Ishikawa (cell line): ENCODE results near the gene VPS41.

ENCODE experiments used
- CEBPB ChIP-seq: IDR thresholded peaks from 2 replicates; pipeline ENCODE4 v1.6.1; 2012
- CREB1 ChIP-seq: IDR thresholded peaks from 2 replicates; pipeline ENCODE4 v1.6.1; 2012; ENCODE audit warnings: low read depth
- EGR1 ChIP-seq: IDR thresholded peaks from 2 replicates; pipeline ENCODE4 v1.6.1; 2012
- EP300 ChIP-seq: IDR thresholded peaks from 2 replicates; pipeline ENCODE4 v1.6.1; 2012; ENCODE audit warnings: borderline replicate concordance
- FOXM1 ChIP-seq: IDR thresholded peaks from 2 replicates; pipeline ENCODE4 v1.6.1; 2012; ENCODE audit warnings: low read depth, borderline replicate concordance
- MAX ChIP-seq: IDR thresholded peaks from 2 replicates; pipeline ENCODE4 v1.6.1; 2012
- NFIC ChIP-seq: IDR thresholded peaks from 2 replicates; pipeline ENCODE4 v1.6.1; 2012
- RAD21 ChIP-seq: IDR thresholded peaks from 2 replicates; pipeline ENCODE4 v1.6.1; 2012; ENCODE audit warnings: low read depth
- TAF1 ChIP-seq: IDR thresholded peaks from 2 replicates; pipeline ENCODE4 v1.6.1; 2012; ENCODE audit warnings: low read depth, mild to moderate bottlenecking
- TCF12 ChIP-seq: IDR thresholded peaks from 2 replicates; pipeline ENCODE4 v1.6.1; 2012; ENCODE audit warnings: low read depth
- TEAD4 ChIP-seq: IDR thresholded peaks from 2 replicates; pipeline ENCODE4 v1.6.1; 2012
- YY1 ChIP-seq: IDR thresholded peaks from 2 replicates; pipeline ENCODE4 v1.6.1; 2012; ENCODE audit warnings: low read depth
- ZBTB7A ChIP-seq: IDR thresholded peaks from 2 replicates; pipeline ENCODE4 v1.6.1; 2012; ENCODE audit warnings: low read depth
- TF ChIP-seq, protein P1 (sequence below): IDR thresholded peaks from 2 replicates; pipeline ENCODE4 v1.6.1; 2012; ENCODE audit warnings: low read depth, mild to moderate bottlenecking
- TF ChIP-seq, protein P2 (sequence below): IDR thresholded peaks from 2 replicates; pipeline ENCODE4 v1.6.1; 2012

Gene VPS41

DNA sequence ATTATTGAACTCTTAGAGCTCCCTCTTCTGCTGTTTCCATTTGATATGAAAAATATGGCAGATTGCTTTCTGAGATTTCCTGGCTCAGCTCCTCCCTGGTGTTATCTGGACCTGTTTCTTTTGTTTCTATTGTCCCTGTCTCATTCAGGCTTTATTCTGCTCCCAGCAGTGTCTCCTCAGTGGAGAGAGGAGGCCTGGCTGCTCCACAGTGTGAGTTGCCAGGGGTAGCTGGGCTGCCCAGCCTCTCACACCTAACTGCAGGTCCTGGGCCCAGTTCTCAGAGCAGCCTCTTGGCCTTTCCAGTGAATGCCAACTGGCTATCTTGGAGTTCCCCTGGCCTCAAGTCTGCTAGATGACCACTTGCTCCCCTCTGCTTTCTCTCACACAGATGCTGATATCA, 127.0 kb downstream of the VPS41 start:
- TF ChIP-seq, protein P1, sequence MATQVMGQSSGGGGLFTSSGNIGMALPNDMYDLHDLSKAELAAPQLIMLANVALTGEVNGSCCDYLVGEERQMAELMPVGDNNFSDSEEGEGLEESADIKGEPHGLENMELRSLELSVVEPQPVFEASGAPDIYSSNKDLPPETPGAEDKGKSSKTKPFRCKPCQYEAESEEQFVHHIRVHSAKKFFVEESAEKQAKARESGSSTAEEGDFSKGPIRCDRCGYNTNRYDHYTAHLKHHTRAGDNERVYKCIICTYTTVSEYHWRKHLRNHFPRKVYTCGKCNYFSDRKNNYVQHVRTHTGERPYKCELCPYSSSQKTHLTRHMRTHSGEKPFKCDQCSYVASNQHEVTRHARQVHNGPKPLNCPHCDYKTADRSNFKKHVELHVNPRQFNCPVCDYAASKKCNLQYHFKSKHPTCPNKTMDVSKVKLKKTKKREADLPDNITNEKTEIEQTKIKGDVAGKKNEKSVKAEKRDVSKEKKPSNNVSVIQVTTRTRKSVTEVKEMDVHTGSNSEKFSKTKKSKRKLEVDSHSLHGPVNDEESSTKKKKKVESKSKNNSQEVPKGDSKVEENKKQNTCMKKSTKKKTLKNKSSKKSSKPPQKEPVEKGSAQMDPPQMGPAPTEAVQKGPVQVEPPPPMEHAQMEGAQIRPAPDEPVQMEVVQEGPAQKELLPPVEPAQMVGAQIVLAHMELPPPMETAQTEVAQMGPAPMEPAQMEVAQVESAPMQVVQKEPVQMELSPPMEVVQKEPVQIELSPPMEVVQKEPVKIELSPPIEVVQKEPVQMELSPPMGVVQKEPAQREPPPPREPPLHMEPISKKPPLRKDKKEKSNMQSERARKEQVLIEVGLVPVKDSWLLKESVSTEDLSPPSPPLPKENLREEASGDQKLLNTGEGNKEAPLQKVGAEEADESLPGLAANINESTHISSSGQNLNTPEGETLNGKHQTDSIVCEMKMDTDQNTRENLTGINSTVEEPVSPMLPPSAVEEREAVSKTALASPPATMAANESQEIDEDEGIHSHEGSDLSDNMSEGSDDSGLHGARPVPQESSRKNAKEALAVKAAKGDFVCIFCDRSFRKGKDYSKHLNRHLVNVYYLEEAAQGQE = no peak
- TF ChIP-seq EP300 = no peak
- no peak for TF ChIP-seq YY1
- TF ChIP-seq ZBTB7A = no peak
- TF ChIP-seq CEBPB = no peak
- TF ChIP-seq MAX = no peak
- no peak for TF ChIP-seq FOXM1
- TF ChIP-seq TAF1 = no peak
- no peak for TF ChIP-seq CREB1
- TF ChIP-seq, protein P2, sequence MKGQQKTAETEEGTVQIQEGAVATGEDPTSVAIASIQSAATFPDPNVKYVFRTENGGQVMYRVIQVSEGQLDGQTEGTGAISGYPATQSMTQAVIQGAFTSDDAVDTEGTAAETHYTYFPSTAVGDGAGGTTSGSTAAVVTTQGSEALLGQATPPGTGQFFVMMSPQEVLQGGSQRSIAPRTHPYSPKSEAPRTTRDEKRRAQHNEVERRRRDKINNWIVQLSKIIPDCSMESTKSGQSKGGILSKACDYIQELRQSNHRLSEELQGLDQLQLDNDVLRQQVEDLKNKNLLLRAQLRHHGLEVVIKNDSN = no peak
- no peak for TF ChIP-seq TEAD4
- TF ChIP-seq NFIC = no peak
- TF ChIP-seq EGR1 = no peak

- TF ChIP-seq YY1 (no peak), RAD21 (no peak), NFIC (no peak), CEBPB (no peak), EP300 (no peak), TAF1 (no peak), CREB1 (no peak)
- TF ChIP-seq, protein P1 = no peak
Observed at GRCh38 chr7:38777609-38778008, 131.4 kb downstream of the VPS41 start.

DNA sequence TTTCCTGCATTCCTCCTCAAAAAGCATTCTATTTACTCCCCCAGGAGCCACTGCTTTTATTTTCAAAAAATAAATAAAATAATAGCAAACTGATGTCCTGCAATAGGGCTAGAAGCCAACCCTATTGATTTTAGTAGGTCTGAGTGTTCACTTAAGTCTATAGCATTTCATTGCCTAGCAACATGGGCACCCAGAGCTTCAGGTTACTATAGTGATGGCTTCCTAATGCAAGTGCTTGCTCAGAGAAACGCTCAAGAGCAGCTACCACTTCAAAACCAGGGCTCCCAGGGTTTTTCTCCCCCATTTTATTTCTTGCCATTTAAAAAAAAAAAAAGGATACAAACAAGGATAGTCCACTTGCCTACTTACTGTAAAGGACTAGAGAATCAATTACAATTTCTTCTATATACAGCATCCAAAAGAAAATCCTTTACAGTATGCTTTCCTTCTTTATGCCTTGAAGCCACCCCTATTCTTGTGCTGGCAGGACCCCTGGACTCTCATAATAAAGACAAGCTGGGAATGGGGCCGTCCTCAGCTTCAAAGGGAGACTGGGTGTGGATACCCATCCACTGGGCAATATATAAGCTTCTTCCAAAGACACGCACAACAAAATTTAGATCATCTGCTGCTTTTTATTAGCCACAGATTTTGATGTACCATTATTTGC, 133.3 kb downstream of the VPS41 start:
- TF ChIP-seq YY1 (no peak), TEAD4 (no peak), CREB1 (no peak), TAF1 (no peak), NFIC (no peak), FOXM1 (no peak)

DNA sequence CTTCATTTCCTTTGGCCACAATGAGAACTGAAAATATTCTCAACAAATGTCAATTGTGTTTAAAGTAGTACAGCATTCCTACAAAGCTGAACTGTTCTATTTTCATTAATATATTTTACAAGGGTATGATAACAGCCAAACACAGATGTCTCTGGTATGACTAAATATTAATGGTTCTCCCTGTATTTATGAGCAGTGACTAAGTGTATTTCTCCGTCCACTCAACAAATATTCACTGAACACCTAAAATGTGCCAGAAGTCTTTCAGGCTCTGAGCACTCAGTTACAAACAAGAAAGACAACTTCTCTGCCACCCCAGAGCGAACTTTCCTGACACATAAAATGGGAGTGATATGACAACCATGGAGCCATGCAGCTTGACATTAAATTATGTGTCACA, 135.6 kb downstream of the VPS41 start:
- TF ChIP-seq YY1 (no peak), NFIC (no peak), CREB1 (no peak), TCF12 (no peak), ZBTB7A (no peak), EP300 (no peak), TAF1 (no peak)
- TF ChIP-seq, protein P1 = no peak
- TF ChIP-seq, protein P2 = no peak

DNA sequence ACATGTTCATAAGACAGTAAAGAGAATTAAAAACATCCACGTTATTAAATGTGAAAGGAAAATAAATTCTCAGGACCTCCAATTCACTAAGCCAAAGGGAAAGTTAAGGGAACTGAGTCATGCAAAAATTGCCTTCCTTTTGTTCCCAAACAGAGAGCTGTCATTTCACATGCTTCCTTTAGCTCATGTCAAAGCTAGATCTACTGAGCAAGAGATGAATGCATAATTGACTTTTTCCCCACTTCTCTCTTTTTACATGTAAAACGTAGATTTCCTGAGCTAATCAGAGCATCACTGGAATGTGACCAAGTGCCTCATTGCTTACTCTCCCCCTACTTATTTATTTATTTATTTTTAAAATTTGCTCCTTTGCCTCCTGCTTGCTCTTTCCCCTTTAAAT, 148.8 kb downstream of the VPS41 start:
- TF ChIP-seq CREB1 = no peak
- TF ChIP-seq, protein P1 = no peak
- no peak for TF ChIP-seq TAF1
- TF ChIP-seq ZBTB7A = no peak
